Liver (tissue), 9 donors: ENCODE measurements around the gene PHF12. TPM values are rescaled to one million over a fixed set of nuclear protein-coding genes. Genes with fewer than 3 reads are reported as not detected.

Source experiments
- DNase-seq: peaks from one replicate; pipeline ENCODE4 v3.0.0-alpha.2; 2017; ENCODE audit warnings: low spot score
- H3K27ac ChIP-seq, 2 donors: one replicate each; pipeline ENCODE4 v1.7.0; 2013; ENCODE audit warnings: inconsistent platforms in 2 of 2, low read length in 2 of 2, control low read depth in 1 of 2, low read depth in 1 of 2, mild to moderate bottlenecking in 1 of 2
- H3K27me3 ChIP-seq, 4 donors: one replicate each; pipeline versions ENCODE4 v1.6.1 to v1.7.0; 2013; ENCODE audit warnings: low read length in 3 of 4, inconsistent platforms in 1 of 4, mild to moderate bottlenecking in 1 of 4, moderate library complexity in 1 of 4; ENCODE audit not compliant: control insufficient read depth in 4 of 4, insufficient read depth in 4 of 4
- H3K36me3 ChIP-seq, 4 donors: one replicate each; pipeline versions ENCODE4 v1.6.1 to v1.7.0; 2013; ENCODE audit warnings: low read length in 3 of 4, mild to moderate bottlenecking in 3 of 4, low read depth in 1 of 4, moderate library complexity in 1 of 4; ENCODE audit not compliant: control insufficient read depth in 4 of 4, insufficient read depth in 3 of 4
- H3K4me1 ChIP-seq, 4 donors: one replicate each; pipeline versions ENCODE4 v1.6.1 to v1.7.0; 2013; ENCODE audit warnings: low read length in 3 of 4, mild to moderate bottlenecking in 3 of 4, moderate library complexity in 1 of 4; ENCODE audit not compliant: control insufficient read depth in 4 of 4, insufficient read depth in 4 of 4
- H3K4me3 ChIP-seq, 3 donors: one replicate each; pipeline versions ENCODE4 v1.6.1 to v1.7.0; 2013; ENCODE audit warnings: low read length in 3 of 3, control low read depth in 1 of 3, low read depth in 1 of 3, mild to moderate bottlenecking in 1 of 3
- H3K9ac ChIP-seq, 2 donors: one replicate each; pipeline ENCODE4 v1.7.0; 2013; ENCODE audit warnings: low read length in 2 of 2, mild to moderate bottlenecking in 2 of 2, moderate library complexity in 2 of 2, control low read depth in 1 of 2, low read depth in 1 of 2
- H3K9me3 ChIP-seq, 4 donors: one replicate each; pipeline versions ENCODE4 v1.6.1 to v1.7.0; 2013; ENCODE audit warnings: low read length in 3 of 4; ENCODE audit not compliant: control insufficient read depth in 4 of 4
- EGR1 ChIP-seq, 2 donors: IDR thresholded peaks; 2 replicates each; pipeline ENCODE4 v1.6.1; 2016 to 2018; ENCODE audit warnings: antibody characterized with exemption in 2 of 2, low read depth in 2 of 2
- FOXA1 ChIP-seq: IDR thresholded peaks from 2 replicates; pipeline ENCODE4 v1.6.1; 2016; ENCODE audit warnings: antibody characterized with exemption
- FOXA2 ChIP-seq: IDR thresholded peaks from 2 replicates; pipeline ENCODE4 v1.6.1; 2016; ENCODE audit warnings: antibody characterized with exemption
- GABPA ChIP-seq, 2 donors: IDR thresholded peaks in 1 of 2; conservative IDR thresholded peaks in 1 of 2; 2 replicates each; pipeline ENCODE4 v1.6.1; 2016; ENCODE audit warnings: antibody characterized with exemption in 2 of 2, mild to moderate bottlenecking in 1 of 2, moderate library complexity in 1 of 2
- HNF4A ChIP-seq, 2 donors: conservative IDR thresholded peaks; 2 replicates each; pipeline ENCODE4 v1.6.1; 2016; ENCODE audit warnings: antibody characterized with exemption in 2 of 2, mild to moderate bottlenecking in 2 of 2
- HNF4G ChIP-seq: IDR thresholded peaks from 2 replicates; pipeline ENCODE4 v1.6.1; 2016; ENCODE audit warnings: antibody characterized with exemption
- JUND ChIP-seq, 2 donors: IDR thresholded peaks; 2 replicates each; pipeline ENCODE4 v1.6.1; 2016; ENCODE audit warnings: antibody characterized with exemption in 2 of 2
- MAX ChIP-seq: IDR thresholded peaks from 2 replicates; pipeline ENCODE4 v1.6.1; 2016; ENCODE audit warnings: antibody characterized with exemption
- NR2F2 ChIP-seq: IDR thresholded peaks from 2 replicates; pipeline ENCODE4 v1.6.1; 2016; ENCODE audit warnings: antibody characterized with exemption
- RAD21 ChIP-seq, 2 donors: IDR thresholded peaks; 2 replicates each; pipeline ENCODE4 v1.6.1; 2016; ENCODE audit warnings: antibody characterized with exemption in 2 of 2, mild to moderate bottlenecking in 2 of 2
- RXRA ChIP-seq, 2 donors: IDR thresholded peaks; 2 replicates each; pipeline ENCODE4 v1.6.1; 2017 to 2018; ENCODE audit warnings: antibody characterized with exemption in 2 of 2, mild to moderate bottlenecking in 1 of 2
- SP1 ChIP-seq: IDR thresholded peaks from 2 replicates; pipeline ENCODE4 v1.6.1; 2018; ENCODE audit warnings: antibody characterized with exemption, mild to moderate bottlenecking
- TAF1 ChIP-seq: conservative IDR thresholded peaks from 2 replicates; pipeline ENCODE4 v1.6.1; 2016; ENCODE audit warnings: antibody characterized with exemption, mild to moderate bottlenecking
- YY1 ChIP-seq: IDR thresholded peaks from 2 replicates; pipeline ENCODE4 v1.6.1; 2016; ENCODE audit warnings: antibody characterized with exemption, mild to moderate bottlenecking
- WGBS: extraction: QIAGEN DNeasy Blood & Tissue Kit; methylation state at CpG from one replicate; pipeline ENCODE4 v1.1.7; 2013; 5-methylcytosine and 5-hydroxymethylcytosine counted together
- polyA plus RNA-seq, 2 donors: library from polyadenylated mRNA; stranded (reverse) in 1 of 2; unstranded in 1 of 2; fragments of 200-250 nt in 1 of 2; fragments of >200 nt in 1 of 2; fragmentation: Nextera tagmentation in 1 of 2; extraction: Ambion mirVana in 1 of 2; gene quantifications; one replicate each; pipeline versions ENCODE4 v1.2.1 to v1.2.3, GENCODE V29; 2013 to 2015
- total RNA-seq, 2 donors: library from RNA; depleted of rRNA; stranded (reverse); fragments of >200 nt; gene quantifications; one replicate each; pipeline ENCODE4 v1.2.3, GENCODE V29; 2014
- TF ChIP-seq, protein P1 (sequence below): IDR thresholded peaks from 2 replicates; pipeline ENCODE4 v1.6.1; 2016; ENCODE audit warnings: antibody characterized with exemption
- TF ChIP-seq, protein P2 (sequence below): IDR thresholded peaks from 2 replicates; pipeline ENCODE4 v1.6.1; 2016; ENCODE audit warnings: antibody characterized with exemption, mild to moderate bottlenecking
- TF ChIP-seq, protein P3 (sequence below): IDR thresholded peaks from 2 replicates; pipeline ENCODE4 v1.6.1; 2016; ENCODE audit warnings: antibody characterized with exemption
- TF ChIP-seq, protein P4 (sequence below): fragments of 150-350 bp; IDR thresholded peaks from 2 replicates; pipeline ENCODE4 v1.5.1; 2017; ENCODE audit warnings: improper control_type of control experiment, low read depth, low read length; ENCODE audit not compliant: missing input control
- donor health status: healthy.
- donor health status: healthy.
- donor health status: healthy.
- donor health status: healthy.
- donor health status: healthy.

The PHF12 gene
- total and polyA plus RNA-seq, 4 donors: 4.3 to 21.3 (median 11.7) TPM

GRCh38 chr17:28860363-28860808 is 90.9 kb downstream of the PHF12 start:
- H3K27ac ChIP-seq: no peak overlapping the region
- no peaks in the 10 kb centered on the region for H3K27me3 ChIP-seq
- peaks cover 1 to 9% (median 4%) of the 10 kb centered on the region in 4 donors for H3K4me1 ChIP-seq
- H3K9me3 ChIP-seq: no peaks in the 10 kb centered on the region
- peaks cover 4 to 33% (median 21%) of the 10 kb centered on the region in 4 donors for H3K36me3 ChIP-seq
- no peak overlapping the region for H3K4me3 ChIP-seq
- WGBS: 94% methylated on average over 4 of the region's 4 CpGs
- TF ChIP-seq, protein P1, sequence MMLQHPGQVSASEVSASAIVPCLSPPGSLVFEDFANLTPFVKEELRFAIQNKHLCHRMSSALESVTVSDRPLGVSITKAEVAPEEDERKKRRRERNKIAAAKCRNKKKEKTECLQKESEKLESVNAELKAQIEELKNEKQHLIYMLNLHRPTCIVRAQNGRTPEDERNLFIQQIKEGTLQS: no peak
- TF ChIP-seq EGR1 (IDR thresholded peaks at IDR 0.05; ENCODE audit: low read depth in 2 of 2): no peak
- no peak for TF ChIP-seq FOXA1
- TF ChIP-seq TAF1: no peak
- TF ChIP-seq, protein P2, sequence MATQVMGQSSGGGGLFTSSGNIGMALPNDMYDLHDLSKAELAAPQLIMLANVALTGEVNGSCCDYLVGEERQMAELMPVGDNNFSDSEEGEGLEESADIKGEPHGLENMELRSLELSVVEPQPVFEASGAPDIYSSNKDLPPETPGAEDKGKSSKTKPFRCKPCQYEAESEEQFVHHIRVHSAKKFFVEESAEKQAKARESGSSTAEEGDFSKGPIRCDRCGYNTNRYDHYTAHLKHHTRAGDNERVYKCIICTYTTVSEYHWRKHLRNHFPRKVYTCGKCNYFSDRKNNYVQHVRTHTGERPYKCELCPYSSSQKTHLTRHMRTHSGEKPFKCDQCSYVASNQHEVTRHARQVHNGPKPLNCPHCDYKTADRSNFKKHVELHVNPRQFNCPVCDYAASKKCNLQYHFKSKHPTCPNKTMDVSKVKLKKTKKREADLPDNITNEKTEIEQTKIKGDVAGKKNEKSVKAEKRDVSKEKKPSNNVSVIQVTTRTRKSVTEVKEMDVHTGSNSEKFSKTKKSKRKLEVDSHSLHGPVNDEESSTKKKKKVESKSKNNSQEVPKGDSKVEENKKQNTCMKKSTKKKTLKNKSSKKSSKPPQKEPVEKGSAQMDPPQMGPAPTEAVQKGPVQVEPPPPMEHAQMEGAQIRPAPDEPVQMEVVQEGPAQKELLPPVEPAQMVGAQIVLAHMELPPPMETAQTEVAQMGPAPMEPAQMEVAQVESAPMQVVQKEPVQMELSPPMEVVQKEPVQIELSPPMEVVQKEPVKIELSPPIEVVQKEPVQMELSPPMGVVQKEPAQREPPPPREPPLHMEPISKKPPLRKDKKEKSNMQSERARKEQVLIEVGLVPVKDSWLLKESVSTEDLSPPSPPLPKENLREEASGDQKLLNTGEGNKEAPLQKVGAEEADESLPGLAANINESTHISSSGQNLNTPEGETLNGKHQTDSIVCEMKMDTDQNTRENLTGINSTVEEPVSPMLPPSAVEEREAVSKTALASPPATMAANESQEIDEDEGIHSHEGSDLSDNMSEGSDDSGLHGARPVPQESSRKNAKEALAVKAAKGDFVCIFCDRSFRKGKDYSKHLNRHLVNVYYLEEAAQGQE: no peak
- TF ChIP-seq, protein P3, sequence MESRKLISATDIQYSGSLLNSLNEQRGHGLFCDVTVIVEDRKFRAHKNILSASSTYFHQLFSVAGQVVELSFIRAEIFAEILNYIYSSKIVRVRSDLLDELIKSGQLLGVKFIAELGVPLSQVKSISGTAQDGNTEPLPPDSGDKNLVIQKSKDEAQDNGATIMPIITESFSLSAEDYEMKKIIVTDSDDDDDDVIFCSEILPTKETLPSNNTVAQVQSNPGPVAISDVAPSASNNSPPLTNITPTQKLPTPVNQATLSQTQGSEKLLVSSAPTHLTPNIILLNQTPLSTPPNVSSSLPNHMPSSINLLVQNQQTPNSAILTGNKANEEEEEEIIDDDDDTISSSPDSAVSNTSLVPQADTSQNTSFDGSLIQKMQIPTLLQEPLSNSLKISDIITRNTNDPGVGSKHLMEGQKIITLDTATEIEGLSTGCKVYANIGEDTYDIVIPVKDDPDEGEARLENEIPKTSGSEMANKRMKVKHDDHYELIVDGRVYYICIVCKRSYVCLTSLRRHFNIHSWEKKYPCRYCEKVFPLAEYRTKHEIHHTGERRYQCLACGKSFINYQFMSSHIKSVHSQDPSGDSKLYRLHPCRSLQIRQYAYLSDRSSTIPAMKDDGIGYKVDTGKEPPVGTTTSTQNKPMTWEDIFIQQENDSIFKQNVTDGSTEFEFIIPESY: no peak
- TF ChIP-seq GABPA (IDR thresholded peaks at IDR 0.05 in 1 of 2, conservative IDR thresholded peaks at IDR 0.05 in 1 of 2): no peak
- no peak for TF ChIP-seq NR2F2
- TF ChIP-seq MAX: no peak
- TF ChIP-seq, protein P4, sequence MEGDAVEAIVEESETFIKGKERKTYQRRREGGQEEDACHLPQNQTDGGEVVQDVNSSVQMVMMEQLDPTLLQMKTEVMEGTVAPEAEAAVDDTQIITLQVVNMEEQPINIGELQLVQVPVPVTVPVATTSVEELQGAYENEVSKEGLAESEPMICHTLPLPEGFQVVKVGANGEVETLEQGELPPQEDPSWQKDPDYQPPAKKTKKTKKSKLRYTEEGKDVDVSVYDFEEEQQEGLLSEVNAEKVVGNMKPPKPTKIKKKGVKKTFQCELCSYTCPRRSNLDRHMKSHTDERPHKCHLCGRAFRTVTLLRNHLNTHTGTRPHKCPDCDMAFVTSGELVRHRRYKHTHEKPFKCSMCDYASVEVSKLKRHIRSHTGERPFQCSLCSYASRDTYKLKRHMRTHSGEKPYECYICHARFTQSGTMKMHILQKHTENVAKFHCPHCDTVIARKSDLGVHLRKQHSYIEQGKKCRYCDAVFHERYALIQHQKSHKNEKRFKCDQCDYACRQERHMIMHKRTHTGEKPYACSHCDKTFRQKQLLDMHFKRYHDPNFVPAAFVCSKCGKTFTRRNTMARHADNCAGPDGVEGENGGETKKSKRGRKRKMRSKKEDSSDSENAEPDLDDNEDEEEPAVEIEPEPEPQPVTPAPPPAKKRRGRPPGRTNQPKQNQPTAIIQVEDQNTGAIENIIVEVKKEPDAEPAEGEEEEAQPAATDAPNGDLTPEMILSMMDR: no peak
- TF ChIP-seq RXRA (IDR thresholded peaks at IDR 0.05): no peak
- no peak for TF ChIP-seq JUND (IDR thresholded peaks at IDR 0.05)
- no peak for TF ChIP-seq YY1
- TF ChIP-seq SP1: no peak
- TF ChIP-seq HNF4G: no peak
- TF ChIP-seq RAD21 (IDR thresholded peaks at IDR 0.05): no peak
- no peak for TF ChIP-seq HNF4A (conservative IDR thresholded peaks at IDR 0.05)
- no peak for TF ChIP-seq FOXA2
- H3K9ac ChIP-seq: no peak overlapping the region
- DNase-seq: peak; percentile 76
